NCI-H2196 (cell line): ENCODE measurements around the gene ARL10.

Experiments used
- DNase-seq: peaks from one replicate; lab custom pipeline; 2025; ENCODE audit not compliant: unreplicated experiment; lab: John Stamatoyannopoulos, UW

ARL10 gene

GRCh38 chr5:176365351-176366231, at the start of gene ARL10:
ARL10 (plus strand) TSS chr5:176365487; CDS start chr5:176365564, 77 bp downstream.
- no peak for DNase-seq

- no peak for DNase-seq
Measured at GRCh38 chr5:176317534-176318374, 47.5 kb upstream of the ARL10 start.

- no peak for DNase-seq
Measured at GRCh38 chr5:176319827-176320554, 45.3 kb upstream of the ARL10 start.

- DNase-seq, result no peak
Measured at GRCh38 chr5:176320577-176320976, 44.7 kb upstream of the ARL10 start.

- DNase-seq, result no peak
Measured at GRCh38 chr5:176334031-176334770, 31.1 kb upstream of the ARL10 start.

GRCh38 chr5:176337913-176338312, 27.4 kb upstream of the ARL10 start:
- DNase-seq, result no peak

GRCh38 chr5:176339304-176339703, 26.0 kb upstream of the ARL10 start:
- no peak for DNase-seq

- DNase-seq, result no peak
Measured at GRCh38 chr5:176341325-176342157, 23.7 kb upstream of the ARL10 start.

- DNase-seq, result no peak
Measured at GRCh38 chr5:176342158-176342483, 23.2 kb upstream of the ARL10 start.

GRCh38 chr5:176342766-176343458, 22.4 kb upstream of the ARL10 start:
- no peak for DNase-seq

GRCh38 chr5:176350416-176350815, 14.9 kb upstream of the ARL10 start:
- DNase-seq, result no peak

- DNase-seq, result no peak
Measured at GRCh38 chr5:176352116-176352878, 13.0 kb upstream of the ARL10 start.

- no peak for DNase-seq
Measured at GRCh38 chr5:176353533-176353932, 11.8 kb upstream of the ARL10 start.

GRCh38 chr5:176355400-176356178, 9.7 kb upstream of the ARL10 start:
- no peak for DNase-seq

- no peak for DNase-seq
Measured at GRCh38 chr5:176356179-176356566, 9.1 kb upstream of the ARL10 start.

GRCh38 chr5:176359658-176360057, 5.6 kb upstream of the ARL10 start:
- DNase-seq, result no peak

GRCh38 chr5:176360894-176361436, 4.3 kb upstream of the ARL10 start:
- DNase-seq, result no peak
